ENCODE data around the gene E2F2. TPM values are rescaled to one million over a fixed set of nuclear protein-coding genes. Genes with fewer than 3 reads are reported as not detected.

E2F2 gene
- total RNA-seq, 1 donor from 2014 or later = 0.72 TPM

- Mint-ChIP-seq H3K4me3 (ENCODE audit: unreplicated experiment) (peak overlapping the region; percentile 68), H3K27ac (ENCODE audit: unreplicated experiment) (peak overlapping the region; percentile 99), H3K9me3 (ENCODE audit: low read depth) (no peaks in the 10 kb centered on the region), H3K4me1 (ENCODE audit: low read depth) (peaks cover 75% of the 10 kb centered on the region), H3K36me3 (ENCODE audit: low read depth) (peaks cover 8% of the 10 kb centered on the region), H3K27me3 (ENCODE audit: low read depth) (no peaks in the 10 kb centered on the region)
- no peak for TF ChIP-seq CTCF (IDR thresholded peaks at IDR 0.05)
- no peak for DNase-seq (ENCODE audit: low spot score)
Observed at GRCh38 chr1:23561813-23562100, 30.7 kb upstream of the E2F2 start.

GRCh38 chr1:23561076-23561812, 30.2 kb upstream of the E2F2 start:
- H3K27me3 Mint-ChIP-seq (ENCODE audit: low read depth) = no peaks in the 10 kb centered on the region
- H3K36me3 Mint-ChIP-seq (ENCODE audit: low read depth) = peaks cover 8% of the 10 kb centered on the region
- peak overlapping the region; percentile 35 for H3K4me3 Mint-ChIP-seq (ENCODE audit: unreplicated experiment)
- no peak for DNase-seq (ENCODE audit: low spot score)
- no peak for TF ChIP-seq CTCF (IDR thresholded peaks at IDR 0.05)
- H3K27ac Mint-ChIP-seq (ENCODE audit: unreplicated experiment) = peak overlapping the region; percentile 99
- H3K9me3 Mint-ChIP-seq (ENCODE audit: low read depth) = no peaks in the 10 kb centered on the region
- peaks cover 80% of the 10 kb centered on the region for H3K4me1 Mint-ChIP-seq (ENCODE audit: low read depth)

- no peak for TF ChIP-seq CTCF (IDR thresholded peaks at IDR 0.05)
- Mint-ChIP-seq H3K27me3 (ENCODE audit: low read depth) (no peaks in the 10 kb centered on the region), H3K9me3 (ENCODE audit: low read depth) (no peaks in the 10 kb centered on the region), H3K27ac (ENCODE audit: unreplicated experiment) (peak overlapping the region; percentile 99), H3K4me3 (ENCODE audit: unreplicated experiment) (peak overlapping the region; percentile 91), H3K4me1 (ENCODE audit: low read depth) (peaks cover 81% of the 10 kb centered on the region), H3K36me3 (ENCODE audit: low read depth) (peaks cover 8% of the 10 kb centered on the region)
- DNase-seq (ENCODE audit: low spot score) = no peak
Observed at GRCh38 chr1:23559985-23560741, 29.1 kb upstream of the E2F2 start.

GRCh38 chr1:23559136-23559984, 28.3 kb upstream of the E2F2 start, which contains the start of gene ID3:
ID3 (minus strand) TSS chr1:23559501; CDS start chr1:23559426, 75 bp downstream.
- TF ChIP-seq CTCF (IDR thresholded peaks at IDR 0.05) = no peak
- peaks cover 80% of the 10 kb centered on the region for H3K4me1 Mint-ChIP-seq (ENCODE audit: low read depth)
- H3K27ac Mint-ChIP-seq (ENCODE audit: unreplicated experiment) = peak within 1 kb of the TSS; percentile 99
- H3K36me3 Mint-ChIP-seq (ENCODE audit: low read depth) = peaks cover 8% of the 10 kb centered on the region
- no peaks in the 10 kb centered on the region for H3K9me3 Mint-ChIP-seq (ENCODE audit: low read depth)
- DNase-seq (ENCODE audit: low spot score) = peak; percentile 98
- H3K27me3 Mint-ChIP-seq (ENCODE audit: low read depth) = no peaks in the 10 kb centered on the region
- peak within 1 kb of the TSS; percentile 91 for H3K4me3 Mint-ChIP-seq (ENCODE audit: unreplicated experiment)

GRCh38 chr1:23558872-23559135, 27.8 kb upstream of the E2F2 start:
- H3K27me3 Mint-ChIP-seq (ENCODE audit: low read depth) = no peaks in the 10 kb centered on the region
- peaks cover 80% of the 10 kb centered on the region for H3K4me1 Mint-ChIP-seq (ENCODE audit: low read depth)
- H3K4me3 Mint-ChIP-seq (ENCODE audit: unreplicated experiment) = peak overlapping the region; percentile 91
- TF ChIP-seq CTCF (IDR thresholded peaks at IDR 0.05) = no peak
- DNase-seq (ENCODE audit: low spot score) = no peak
- H3K36me3 Mint-ChIP-seq (ENCODE audit: low read depth) = peaks cover 8% of the 10 kb centered on the region
- H3K27ac Mint-ChIP-seq (ENCODE audit: unreplicated experiment) = peak overlapping the region; percentile 99
- no peaks in the 10 kb centered on the region for H3K9me3 Mint-ChIP-seq (ENCODE audit: low read depth)
